HCT116 (cell line): ENCODE data around the gene PTRHD1. TPM values are rescaled to one million over a fixed set of nuclear protein-coding genes. Genes with fewer than 3 reads are reported as not detected.

Source experiments
- ATAC-seq: fragments of 200-7000 bp; cut with Tn5 transposase; 2 replicates; pipeline ENCODE4 v1.9.1; 2020; ENCODE audit warnings: mild to moderate bottlenecking, moderate library complexity
- BruUV-seq: library from RNA; stranded (reverse); fragments of 400-500 nt; replicated peaks from 2 replicates; lab custom pipeline; 2021; lab: Mats Ljungman, UMichigan
- CTCF ChIA-PET: fragments of 300-600 bp; sonication (Branson Sonifier 250); formaldehyde crosslinking; loops from one replicate; lab custom pipeline; 2021; ENCODE audit warnings: antibody characterized with exemption; lab: Charles Lee
- POLR2A ChIA-PET: fragments of 300-600, 350-600 bp; sonication (Branson Sonifier 250); formaldehyde crosslinking; loops from one replicate; lab custom pipeline; 2021; ENCODE audit warnings: antibody characterized with exemption; lab: Charles Lee
- RAD21 ChIA-PET, 2 experiments: fragments of 300-600 bp; sonication (Branson Sonifier 250); formaldehyde crosslinking; loops; one replicate each; lab custom pipeline; 2023; ENCODE audit warnings: low total read pairs in 2 of 2; ENCODE audit not compliant: uncharacterized antibody in 2 of 2, unreplicated experiment in 2 of 2, low non-redundant PET in 1 of 2; lab: Charles Lee
- DNase-seq: peaks from one replicate; pipeline ENCODE4 v3.0.0-alpha.2; 2010; ENCODE audit warnings: low read depth, low spot score
- H2AFZ ChIP-seq: fragments of 200-600 bp; shearing (Covaris generic), sonication (generic); 2 replicates; pipeline ENCODE4 v1.6.1; 2017; ENCODE audit warnings: low read depth, mixed run types, mixed read lengths, antibody characterized with exemption, low read length; ENCODE audit not compliant: poor library complexity, severe bottlenecking
- H3K27ac ChIP-seq: 2 replicates; pipeline ENCODE4 v1.5.1; 2012; ENCODE audit warnings: low read depth, low read length
- H3K27me3 ChIP-seq: fragments of 200-600 bp; sonication (generic); 2 replicates; pipeline ENCODE4 v1.6.1; 2016; ENCODE audit warnings: mixed run types, low read length, mixed read lengths; ENCODE audit not compliant: insufficient read depth
- H3K36me3 ChIP-seq, 2 experiments: fragments of 200-500 bp in 1 of 2; fragments of 200-600 bp in 1 of 2; sonication (Bioruptor generic) in 1 of 2; sonication (generic) in 1 of 2; 2 replicates each; pipeline versions ENCODE4 v1.5.1 to v1.6.1; 2014 to 2016; ENCODE audit warnings: low read length in 2 of 2, inconsistent platforms in 1 of 2, mixed read lengths in 1 of 2, mixed run types in 1 of 2; ENCODE audit not compliant: insufficient read depth in 2 of 2, control insufficient read depth in 1 of 2
- H3K4me1 ChIP-seq, 2 experiments: fragments of 200-600 bp in 1 of 2; sonication (generic) in 1 of 2; 2 replicates each; pipeline versions ENCODE4 v1.5.1 to v1.6.1; 2012 to 2017; ENCODE audit warnings: low read length in 2 of 2, inconsistent platforms in 1 of 2, mild to moderate bottlenecking in 1 of 2, mixed read lengths in 1 of 2, mixed run types in 1 of 2, moderate library complexity in 1 of 2; ENCODE audit not compliant: insufficient read depth in 2 of 2, control insufficient read depth in 1 of 2
- H3K4me2 ChIP-seq: fragments of 200-600 bp; sonication (generic); 2 replicates; pipeline ENCODE4 v1.6.1; 2017; ENCODE audit warnings: mixed run types, low read length, mixed read lengths
- H3K4me3 ChIP-seq, 2 experiments: fragments of 200-600 bp in 1 of 2; sonication (generic) in 1 of 2; replicated peaks in 1 of 2; 2 replicates each; pipeline ENCODE4 v1.5.1; 2011 to 2016; ENCODE audit warnings: low read length in 2 of 2, control low read depth in 1 of 2, low read depth in 1 of 2, mild to moderate bottlenecking in 1 of 2, mixed read lengths in 1 of 2, mixed run types in 1 of 2
- H3K79me2 ChIP-seq: fragments of 200-600 bp; sonication (generic); 2 replicates; pipeline ENCODE4 v1.6.1; 2017; ENCODE audit warnings: mild to moderate bottlenecking, mixed run types, low read length, moderate library complexity, mixed read lengths; ENCODE audit not compliant: insufficient read depth
- H3K9ac ChIP-seq: fragments of 200-600 bp; sonication (generic); 2 replicates; pipeline ENCODE4 v1.6.1; 2016; ENCODE audit warnings: low read length, mixed read lengths
- H3K9me2 ChIP-seq: fragments of 200-600 bp; sonication (generic), shearing (Covaris generic); 2 replicates; pipeline ENCODE4 v1.6.1; 2017; ENCODE audit warnings: mixed run types, mild to moderate bottlenecking, moderate library complexity; ENCODE audit not compliant: insufficient read depth
- H3K9me3 ChIP-seq, 2 experiments: fragments of 200-500 bp in 1 of 2; fragments of 200-600 bp in 1 of 2; sonication (Bioruptor generic) in 1 of 2; sonication (generic) in 1 of 2; 2 replicates each; pipeline ENCODE4 v1.6.1; 2014 to 2017; ENCODE audit warnings: low read length in 2 of 2, mixed read lengths in 2 of 2, inconsistent platforms in 1 of 2, low read depth in 1 of 2, mild to moderate bottlenecking in 1 of 2, mixed run types in 1 of 2, moderate library complexity in 1 of 2; ENCODE audit not compliant: control insufficient read depth in 1 of 2, insufficient read depth in 1 of 2
- H4K20me1 ChIP-seq: fragments of 200-600 bp; sonication (generic), shearing (Covaris generic); 2 replicates; pipeline ENCODE4 v1.6.1; 2017; ENCODE audit warnings: mixed run types, mild to moderate bottlenecking, moderate library complexity; ENCODE audit not compliant: insufficient read depth
- ATF3 ChIP-seq: IDR thresholded peaks from 2 replicates; pipeline ENCODE4 v1.6.1; 2012
- CBX3 ChIP-seq: IDR thresholded peaks from 2 replicates; pipeline ENCODE4 v1.6.1; 2012; ENCODE audit warnings: low read depth
- CTCF ChIP-seq, 3 experiments: fragments of 200-600 bp in 1 of 3; sonication (generic) in 1 of 3; IDR thresholded peaks in 2 of 3; conservative IDR thresholded peaks in 1 of 3; 2 replicates each; pipeline ENCODE4 v1.5.1; 2012 to 2017; ENCODE audit warnings: low read depth in 2 of 3, low read length in 2 of 3, antibody characterized with exemption in 1 of 3, borderline replicate concordance in 1 of 3, control low read depth in 1 of 3, mild to moderate bottlenecking in 1 of 3, mixed read lengths in 1 of 3, mixed run types in 1 of 3, moderate library complexity in 1 of 3; ENCODE audit not compliant: insufficient read depth in 1 of 3
- FOSL1 ChIP-seq: IDR thresholded peaks from 2 replicates; pipeline ENCODE4 v1.6.1; 2012; ENCODE audit warnings: low read depth
- RAD21 ChIP-seq: IDR thresholded peaks from 2 replicates; pipeline ENCODE4 v1.6.1; 2012; ENCODE audit warnings: low read depth, mild to moderate bottlenecking
- REST ChIP-seq: IDR thresholded peaks from 2 replicates; pipeline ENCODE4 v1.6.1; 2012; ENCODE audit warnings: low read depth
- TCF7L2 ChIP-seq: IDR thresholded peaks from 2 replicates; pipeline ENCODE4 v1.7.0; 2011; ENCODE audit warnings: borderline replicate concordance, inconsistent platforms; ENCODE audit not compliant: insufficient read depth, insufficient read length; ENCODE audit errors: extremely low read depth
- ZFX ChIP-seq: fragments of 450-650 bp; IDR thresholded peaks from 2 replicates; pipeline ENCODE4 v1.6.1; 2017
- intact Hi-C: fragments of 100-400 bp; cut with micrococcal nuclease; formaldehyde crosslinking; loops from 2 replicates; pipeline ENCODE4 v1.10.0; 2022
- total RNA-seq: library from RNA; stranded (reverse); gene quantifications from one replicate; pipeline ENCODE4 v1.2.1, GENCODE V29; 2021; ENCODE audit not compliant: unreplicated experiment

PTRHD1 gene
- total RNA-seq, 1 experiment from 2014 or later, result 24.3 TPM

GRCh38 chr2:24830786-24831185, 37.6 kb upstream of the PTRHD1 start:
- no TSS peak for BruUV-seq
- no peaks in the 10 kb centered on the region for H4K20me1 ChIP-seq
- H3K9ac ChIP-seq, result no peak overlapping the region
- H3K9me3 ChIP-seq, result no peaks in the 10 kb centered on the region
- TF ChIP-seq FOSL1, result no peak
- no peak for TF ChIP-seq ZFX
- no peak for TF ChIP-seq TCF7L2
- no peak for TF ChIP-seq ATF3
- TF ChIP-seq CBX3, result no peak
- no peak for TF ChIP-seq CTCF (IDR thresholded peaks at IDR 0.05 in 2 of 3, conservative IDR thresholded peaks at IDR 0.05 in 1 of 3; ENCODE audit: borderline replicate concordance in 1 of 3, insufficient read depth in 1 of 3, low read depth in 2 of 3, low read length in 2 of 3)
- no peaks in the 10 kb centered on the region for H3K79me2 ChIP-seq
- ChIA-PET CTCF (interaction anchor here (1.0 to 1.1 kb wide), 3 partner anchors 298 to 421 kb away, joined by 3 to 4 read pairs (median 3); no protein-coding TSS in a partner anchor), POLR2A (no interaction called here), RAD21 (no interaction called here)
- H3K9me2 ChIP-seq, result no peaks in the 10 kb centered on the region
- no peaks in the 10 kb centered on the region for H3K27me3 ChIP-seq
- DNase-seq, result no peak
- peaks cover 0 to 8% of the 10 kb centered on the region in 2 experiments; a peak in 2 of 4 replicates for H3K4me1 ChIP-seq
- no peak overlapping the region for H3K4me3 ChIP-seq
- peaks cover 0 to 10% of the 10 kb centered on the region in 2 experiments; a peak in 2 of 4 replicates for H3K36me3 ChIP-seq
- no peak overlapping the region for H3K4me2 ChIP-seq
- H3K27ac ChIP-seq, result no peak overlapping the region
- intact Hi-C loops, result no loop called here
- H2AFZ ChIP-seq, result no peak overlapping the region
- ATAC-seq, result no peak

GRCh38 chr2:24830351-24830750, 37.2 kb upstream of the PTRHD1 start:
- Histone ChIP-seq H3K9me2 (no peaks in the 10 kb centered on the region), H3K4me3 (no peak overlapping the region), H3K36me3 (peaks cover 0 to 10% of the 10 kb centered on the region in 2 experiments; a peak in 2 of 4 replicates), H3K9me3 (no peaks in the 10 kb centered on the region), H2AFZ (no peak overlapping the region), H3K79me2 (no peaks in the 10 kb centered on the region), H4K20me1 (no peaks in the 10 kb centered on the region), H3K4me2 (no peak overlapping the region), H3K9ac (no peak overlapping the region), H3K27me3 (no peaks in the 10 kb centered on the region), H3K27ac (no peak overlapping the region), H3K4me1 (peaks cover 0 to 4% of the 10 kb centered on the region in 2 experiments; a peak in 1 of 4 replicates)
- ATAC-seq (no peak), DNase-seq (peak; percentile 10)
- CTCF ChIA-PET, result interaction anchor here (0.6 to 1.1 kb wide), 4 partner anchors 299 to 420 kb away, joined by 3 to 5 read pairs (median 4); no protein-coding TSS in a partner anchor
- TF ChIP-seq CTCF (IDR thresholded peaks at IDR 0.05 in 2 of 3, conservative IDR thresholded peaks at IDR 0.05 in 1 of 3; ENCODE audit: borderline replicate concordance in 1 of 3, insufficient read depth in 1 of 3, low read depth in 2 of 3, low read length in 2 of 3) (0 out of 6 replicates have a peak, but pooled peaks of 1 of the 3 experiments have one; percentile 12), RAD21 (peak; percentile 47), REST (no peak)
- intact Hi-C loops, result no loop called here
- RAD21 ChIA-PET, result no interaction called here
- POLR2A ChIA-PET, result interaction anchor here (0.6 kb wide), 1 partner anchor 206 kb away, joined by 3 read pairs; no protein-coding TSS in a partner anchor
- no TSS peak for BruUV-seq
